HUES48 (cell line): ENCODE results near the gene ATP2B2.

Experiments used
- H3K27ac ChIP-seq: one replicate; pipeline ENCODE4 v1.7.0; 2013; ENCODE audit warnings: low read depth, low read length, inconsistent platforms
- H3K27me3 ChIP-seq: 2 replicates; pipeline ENCODE4 v1.6.1; 2013; ENCODE audit warnings: mild to moderate bottlenecking, low read length; ENCODE audit not compliant: control insufficient read depth, insufficient read depth
- H3K36me3 ChIP-seq: 2 replicates; pipeline ENCODE4 v1.6.1; 2013; ENCODE audit warnings: low read length; ENCODE audit not compliant: control insufficient read depth, insufficient read depth
- H3K4me1 ChIP-seq: 2 replicates; pipeline ENCODE4 v1.6.1; 2013; ENCODE audit warnings: mild to moderate bottlenecking, low read length; ENCODE audit not compliant: control insufficient read depth, insufficient read depth
- H3K4me3 ChIP-seq: 2 replicates; pipeline ENCODE4 v1.5.1; 2013; ENCODE audit warnings: mild to moderate bottlenecking, low read depth, low read length
- H3K9ac ChIP-seq: 2 replicates; pipeline ENCODE4 v1.6.1; 2013; ENCODE audit warnings: mild to moderate bottlenecking, low read depth, low read length, moderate library complexity
- H3K9me3 ChIP-seq: 2 replicates; pipeline ENCODE4 v1.6.1; 2013; ENCODE audit warnings: low read length; ENCODE audit not compliant: control insufficient read depth, insufficient read depth

Gene ATP2B2

GRCh38 chr3:10337323-10338163, 167.8 kb downstream of the ATP2B2 start:
- no peak overlapping the region for H3K9ac ChIP-seq
- no peak overlapping the region for H3K27ac ChIP-seq
- no peak overlapping the region for H3K4me3 ChIP-seq
- no peaks in the 10 kb centered on the region for H3K36me3 ChIP-seq
- H3K4me1 ChIP-seq = peaks cover 8% of the 10 kb centered on the region; the same call in 1 of the 2 replicates
- H3K27me3 ChIP-seq = no peaks in the 10 kb centered on the region
- no peaks in the 10 kb centered on the region for H3K9me3 ChIP-seq

- Histone ChIP-seq H3K36me3 (no peaks in the 10 kb centered on the region), H3K4me3 (no peak overlapping the region), H3K27ac (no peak overlapping the region), H3K4me1 (peaks cover 8% of the 10 kb centered on the region; the same call in 1 of the 2 replicates), H3K27me3 (no peaks in the 10 kb centered on the region), H3K9ac (no peak overlapping the region), H3K9me3 (no peaks in the 10 kb centered on the region)
Observed at GRCh38 chr3:10336761-10337160, 168.6 kb downstream of the ATP2B2 start.

GRCh38 chr3:10335871-10336622, 169.3 kb downstream of the ATP2B2 start:
- Histone ChIP-seq H3K36me3 (no peaks in the 10 kb centered on the region), H3K9me3 (no peaks in the 10 kb centered on the region), H3K9ac (no peak overlapping the region), H3K27me3 (no peaks in the 10 kb centered on the region), H3K4me1 (peaks cover 8% of the 10 kb centered on the region; the same call in 1 of the 2 replicates), H3K27ac (no peak overlapping the region), H3K4me3 (no peak overlapping the region)

- Histone ChIP-seq H3K27ac (no peak overlapping the region), H3K9me3 (no peaks in the 10 kb centered on the region), H3K36me3 (no peaks in the 10 kb centered on the region), H3K27me3 (no peaks in the 10 kb centered on the region), H3K4me1 (peaks cover 8% of the 10 kb centered on the region; the same call in 1 of the 2 replicates), H3K4me3 (no peak overlapping the region), H3K9ac (no peak overlapping the region)
Observed at GRCh38 chr3:10335190-10335738, 170.1 kb downstream of the ATP2B2 start.

- Histone ChIP-seq H3K9me3 (no peaks in the 10 kb centered on the region), H3K36me3 (no peaks in the 10 kb centered on the region), H3K4me3 (no peak overlapping the region), H3K9ac (no peak overlapping the region), H3K4me1 (peaks cover 8% of the 10 kb centered on the region; the same call in 1 of the 2 replicates), H3K27ac (no peak overlapping the region), H3K27me3 (no peaks in the 10 kb centered on the region)
Observed at GRCh38 chr3:10334459-10334858, 170.9 kb downstream of the ATP2B2 start.

- H3K9ac ChIP-seq = no peak overlapping the region
- H3K27ac ChIP-seq = no peak overlapping the region
- no peaks in the 10 kb centered on the region for H3K27me3 ChIP-seq
- no peaks in the 10 kb centered on the region for H3K36me3 ChIP-seq
- no peak overlapping the region for H3K4me3 ChIP-seq
- H3K9me3 ChIP-seq = no peaks in the 10 kb centered on the region
- peaks cover 8% of the 10 kb centered on the region; the same call in 1 of the 2 replicates for H3K4me1 ChIP-seq
Observed at GRCh38 chr3:10334042-10334441, 171.3 kb downstream of the ATP2B2 start.

GRCh38 chr3:10333349-10333650, 172.1 kb downstream of the ATP2B2 start:
- Histone ChIP-seq H3K4me1 (0 out of 2 replicates have a peak, but pooled peaks cover 3% of the 10 kb centered on the region), H3K27ac (no peak overlapping the region), H3K36me3 (no peaks in the 10 kb centered on the region), H3K9ac (no peak overlapping the region), H3K9me3 (no peaks in the 10 kb centered on the region), H3K27me3 (no peaks in the 10 kb centered on the region), H3K4me3 (no peak overlapping the region)

GRCh38 chr3:10332481-10333348, 172.7 kb downstream of the ATP2B2 start:
- Histone ChIP-seq H3K9me3 (no peaks in the 10 kb centered on the region), H3K27ac (no peak overlapping the region), H3K27me3 (no peaks in the 10 kb centered on the region), H3K36me3 (no peaks in the 10 kb centered on the region), H3K4me1 (0 out of 2 replicates have a peak, but pooled peaks cover 3% of the 10 kb centered on the region), H3K9ac (no peak overlapping the region), H3K4me3 (no peak overlapping the region)

- Histone ChIP-seq H3K36me3 (no peaks in the 10 kb centered on the region), H3K4me3 (no peak overlapping the region), H3K27ac (no peak overlapping the region), H3K27me3 (no peaks in the 10 kb centered on the region), H3K4me1 (0 out of 2 replicates have a peak, but pooled peaks cover 3% of the 10 kb centered on the region), H3K9me3 (no peaks in the 10 kb centered on the region), H3K9ac (no peak overlapping the region)
Observed at GRCh38 chr3:10331320-10331719, 174.1 kb downstream of the ATP2B2 start.

- H3K4me1 ChIP-seq = 0 out of 2 replicates have a peak, but pooled peaks cover 3% of the 10 kb centered on the region
- H3K9ac ChIP-seq = no peak overlapping the region
- H3K27me3 ChIP-seq = no peaks in the 10 kb centered on the region
- H3K4me3 ChIP-seq = no peak overlapping the region
- H3K27ac ChIP-seq = no peak overlapping the region
- H3K36me3 ChIP-seq = no peaks in the 10 kb centered on the region
- no peaks in the 10 kb centered on the region for H3K9me3 ChIP-seq
Observed at GRCh38 chr3:10330319-10330718, 175.1 kb downstream of the ATP2B2 start.
